Measurements from ENCODE around the gene TBXA2R.

- TF ChIP-seq CTCF (IDR thresholded peaks at IDR 0.05; ENCODE audit: extremely low read depth in 1 of 2, insufficient read depth in 1 of 2, low read depth in 1 of 2, low read length in 2 of 2) (no peak), POLR2A (IDR thresholded peaks at IDR 0.05; ENCODE audit: low read depth, low read length) (no peak), FOS (IDR thresholded peaks at IDR 0.05; ENCODE audit: borderline replicate concordance, insufficient read depth, low read length) (no peak)
Measured at GRCh38 chr19:3632739-3633558, 26.3 kb upstream of the TBXA2R start.

Data from endothelial cell of umbilical vein (primary cell).